ENCODE measurements around the gene SPIN1.

DNA sequence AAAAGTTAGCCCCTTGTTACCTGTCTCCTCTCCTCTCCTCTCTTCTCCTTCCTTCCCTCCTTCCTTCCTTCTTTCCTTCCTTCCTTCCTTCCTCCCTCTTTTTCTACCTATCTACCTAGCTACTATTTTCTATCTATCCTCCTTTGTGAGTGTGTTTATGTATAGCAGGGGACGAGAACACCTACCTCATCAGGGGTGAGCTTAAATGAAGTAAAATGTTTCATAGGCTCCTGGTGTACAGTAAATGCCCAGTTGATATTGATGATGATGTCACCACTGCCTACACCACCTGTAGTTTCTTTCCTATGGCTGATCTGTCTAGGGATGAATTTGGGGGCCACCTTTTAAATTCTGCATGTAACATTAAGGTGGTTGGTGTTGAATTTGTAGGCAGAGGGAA is 4.3 kb downstream of the SPIN1 start:
- TF ChIP-seq, protein P1, sequence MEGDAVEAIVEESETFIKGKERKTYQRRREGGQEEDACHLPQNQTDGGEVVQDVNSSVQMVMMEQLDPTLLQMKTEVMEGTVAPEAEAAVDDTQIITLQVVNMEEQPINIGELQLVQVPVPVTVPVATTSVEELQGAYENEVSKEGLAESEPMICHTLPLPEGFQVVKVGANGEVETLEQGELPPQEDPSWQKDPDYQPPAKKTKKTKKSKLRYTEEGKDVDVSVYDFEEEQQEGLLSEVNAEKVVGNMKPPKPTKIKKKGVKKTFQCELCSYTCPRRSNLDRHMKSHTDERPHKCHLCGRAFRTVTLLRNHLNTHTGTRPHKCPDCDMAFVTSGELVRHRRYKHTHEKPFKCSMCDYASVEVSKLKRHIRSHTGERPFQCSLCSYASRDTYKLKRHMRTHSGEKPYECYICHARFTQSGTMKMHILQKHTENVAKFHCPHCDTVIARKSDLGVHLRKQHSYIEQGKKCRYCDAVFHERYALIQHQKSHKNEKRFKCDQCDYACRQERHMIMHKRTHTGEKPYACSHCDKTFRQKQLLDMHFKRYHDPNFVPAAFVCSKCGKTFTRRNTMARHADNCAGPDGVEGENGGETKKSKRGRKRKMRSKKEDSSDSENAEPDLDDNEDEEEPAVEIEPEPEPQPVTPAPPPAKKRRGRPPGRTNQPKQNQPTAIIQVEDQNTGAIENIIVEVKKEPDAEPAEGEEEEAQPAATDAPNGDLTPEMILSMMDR (conservative IDR thresholded peaks at IDR 0.05; ENCODE audit: low read depth, low read length): no peak
- TF ChIP-seq EZH2 (IDR thresholded peaks at IDR 0.05; ENCODE audit: low read length, unreplicated experiment) (no peak), EZH2phosphoT487 (IDR thresholded peaks at IDR 0.05; ENCODE audit: borderline replicate concordance, low read length) (no peak)
